IgD-negative memory B cell (primary cell): ENCODE measurements around the gene CTCFL. TPM values are rescaled to one million over a fixed set of nuclear protein-coding genes. Genes with fewer than 3 reads are reported as not detected.

Source experiments
- H3K27ac Mint-ChIP-seq, 3 donors: one replicate each; pipeline ENCODE4 v1.8.0; 2020 to 2022; ENCODE audit warnings: mild to moderate bottlenecking in 3 of 3, mixed read lengths in 3 of 3, moderate library complexity in 1 of 3
- H3K27me3 Mint-ChIP-seq: one replicate; pipeline ENCODE4 v1.8.0; 2021; ENCODE audit warnings: mixed read lengths
- H3K36me3 Mint-ChIP-seq: one replicate; pipeline ENCODE4 v1.8.0; 2020; ENCODE audit warnings: mild to moderate bottlenecking, mixed read lengths
- H3K4me1 Mint-ChIP-seq, 3 donors: one replicate each; pipeline ENCODE4 v1.8.0; 2020 to 2022; ENCODE audit warnings: mixed read lengths in 3 of 3, mild to moderate bottlenecking in 1 of 3
- H3K4me3 Mint-ChIP-seq, 4 donors: one replicate each; pipeline ENCODE4 v1.8.0; 2020 to 2022; ENCODE audit warnings: mild to moderate bottlenecking in 4 of 4, mixed read lengths in 4 of 4, moderate library complexity in 3 of 4
- H3K9me3 Mint-ChIP-seq, 3 donors: one replicate each; pipeline ENCODE4 v1.8.0; 2020 to 2021; ENCODE audit warnings: mixed read lengths in 3 of 3, mild to moderate bottlenecking in 1 of 3
- polyA plus RNA-seq: library from polyadenylated mRNA; unstranded; fragments of 300-500 nt; fragmentation: Illumina TruSeq; gene quantifications from one replicate; pipeline ENCODE4 v1.2.3, GENCODE V29; 2021

The CTCFL gene
- polyA plus RNA-seq, 1 donor from 2014 or later = not detected

DNA sequence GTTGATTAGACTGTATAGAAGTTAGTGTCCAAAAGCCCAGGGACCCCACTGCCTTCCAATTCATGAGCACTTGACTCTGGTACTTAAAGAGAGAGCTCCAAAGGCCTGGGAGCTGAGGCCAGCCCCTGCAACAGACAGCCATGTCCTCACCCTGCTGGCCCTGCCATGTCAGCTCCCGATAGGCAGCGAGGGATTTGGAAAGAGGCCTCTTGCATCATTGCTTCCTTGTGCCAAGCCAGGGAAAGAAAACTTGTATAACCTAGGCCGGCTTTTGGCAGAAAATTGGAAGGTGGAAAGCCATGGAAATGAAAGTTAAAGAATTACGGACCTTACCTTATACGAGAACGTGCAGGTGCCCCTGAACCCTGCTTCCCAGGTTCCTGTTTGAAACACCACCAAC is 27.5 kb upstream of the CTCFL start:
- Mint-ChIP-seq H3K4me1 (no peaks in the 10 kb centered on the region), H3K4me3 (no peak overlapping the region), H3K27ac (no peak overlapping the region), H3K27me3 (peaks cover 17% of the 10 kb centered on the region), H3K9me3 (no peaks in the 10 kb centered on the region), H3K36me3 (no peaks in the 10 kb centered on the region)

DNA sequence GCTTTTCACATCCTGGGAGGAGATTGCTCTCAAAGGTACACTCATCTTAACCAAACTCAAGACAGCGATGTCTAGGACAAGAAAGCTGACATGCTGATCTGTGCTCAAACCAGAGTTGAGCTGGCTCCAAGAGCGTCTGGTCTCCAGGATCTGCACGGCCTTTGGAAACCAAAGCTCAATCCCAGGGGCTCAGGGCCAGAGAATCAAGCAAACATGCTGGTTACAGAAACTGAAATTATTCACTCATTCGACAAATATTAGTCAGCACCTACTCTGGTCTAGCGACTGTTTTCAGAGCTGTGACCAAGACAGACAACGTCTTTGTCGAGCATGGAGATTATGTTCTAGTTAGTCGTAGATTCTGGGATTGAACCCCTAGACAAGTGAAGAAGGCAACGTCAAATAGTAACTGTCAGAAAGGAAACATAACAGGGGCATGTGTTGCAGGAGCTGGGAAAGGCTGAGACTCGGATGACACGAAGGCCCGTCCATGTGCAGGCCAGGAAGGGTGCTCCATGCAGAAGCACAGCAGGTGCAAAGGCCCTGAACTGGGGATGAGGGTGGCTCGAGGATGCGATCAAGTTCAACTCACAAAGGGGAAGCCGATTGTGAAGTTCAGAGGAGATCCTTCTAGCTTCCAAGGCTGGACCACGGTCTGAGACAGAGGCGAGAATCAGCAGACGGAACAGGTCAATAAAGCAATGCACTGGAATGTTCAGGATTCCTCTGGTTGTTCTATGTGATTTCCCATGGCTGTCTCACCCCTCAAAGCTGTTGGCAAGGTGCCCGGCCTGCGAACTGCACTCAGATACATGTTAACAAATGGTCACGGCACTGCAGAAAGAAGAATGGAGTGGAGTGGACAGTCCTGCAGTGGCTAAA is 23.5 kb upstream of the CTCFL start:
- Mint-ChIP-seq H3K36me3 (peaks cover 2% of the 10 kb centered on the region), H3K4me1 (no peaks in the 10 kb centered on the region), H3K27me3 (peaks cover 7% of the 10 kb centered on the region), H3K9me3 (no peaks in the 10 kb centered on the region), H3K27ac (peak overlapping the region in 2 of 3 donors; percentile 13 to 62), H3K4me3 (no peak overlapping the region)

DNA sequence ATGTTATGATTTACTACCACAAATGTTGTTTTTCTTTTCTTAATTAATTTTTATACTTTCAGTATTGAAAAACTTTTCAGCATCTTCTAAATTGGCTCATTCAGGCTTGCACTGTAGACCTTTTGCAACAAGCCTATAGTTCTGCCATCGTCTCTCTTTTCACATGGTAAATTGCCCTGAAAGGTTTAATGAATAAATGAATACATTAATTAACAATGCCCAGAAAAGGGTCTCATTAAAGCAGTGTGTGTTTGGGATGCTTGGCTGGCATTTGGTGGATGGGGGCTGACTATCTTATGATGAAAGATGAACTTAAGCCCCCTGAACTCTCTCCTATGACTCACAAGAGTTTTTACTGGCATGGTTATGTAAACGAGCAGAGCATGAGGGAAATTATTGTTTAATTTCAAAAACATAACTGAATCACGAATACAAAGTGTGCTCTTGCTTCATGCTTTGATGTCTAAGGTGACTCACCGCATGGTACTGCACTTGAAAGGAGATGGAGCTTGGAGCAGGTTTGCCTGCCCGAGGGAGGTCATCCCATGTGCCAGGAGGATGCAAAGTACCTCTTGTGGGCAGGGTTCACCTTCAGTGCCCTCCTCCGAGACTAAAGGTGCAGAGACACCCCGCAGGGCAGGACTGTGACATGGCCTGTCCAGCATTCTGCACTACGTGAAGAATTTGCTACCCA is 22.2 kb upstream of the CTCFL start:
- Mint-ChIP-seq H3K4me3 (no peak overlapping the region), H3K27ac (no peak overlapping the region), H3K4me1 (no peaks in the 10 kb centered on the region), H3K27me3 (peaks cover 9% of the 10 kb centered on the region), H3K9me3 (no peaks in the 10 kb centered on the region), H3K36me3 (peaks cover 2% of the 10 kb centered on the region)

DNA sequence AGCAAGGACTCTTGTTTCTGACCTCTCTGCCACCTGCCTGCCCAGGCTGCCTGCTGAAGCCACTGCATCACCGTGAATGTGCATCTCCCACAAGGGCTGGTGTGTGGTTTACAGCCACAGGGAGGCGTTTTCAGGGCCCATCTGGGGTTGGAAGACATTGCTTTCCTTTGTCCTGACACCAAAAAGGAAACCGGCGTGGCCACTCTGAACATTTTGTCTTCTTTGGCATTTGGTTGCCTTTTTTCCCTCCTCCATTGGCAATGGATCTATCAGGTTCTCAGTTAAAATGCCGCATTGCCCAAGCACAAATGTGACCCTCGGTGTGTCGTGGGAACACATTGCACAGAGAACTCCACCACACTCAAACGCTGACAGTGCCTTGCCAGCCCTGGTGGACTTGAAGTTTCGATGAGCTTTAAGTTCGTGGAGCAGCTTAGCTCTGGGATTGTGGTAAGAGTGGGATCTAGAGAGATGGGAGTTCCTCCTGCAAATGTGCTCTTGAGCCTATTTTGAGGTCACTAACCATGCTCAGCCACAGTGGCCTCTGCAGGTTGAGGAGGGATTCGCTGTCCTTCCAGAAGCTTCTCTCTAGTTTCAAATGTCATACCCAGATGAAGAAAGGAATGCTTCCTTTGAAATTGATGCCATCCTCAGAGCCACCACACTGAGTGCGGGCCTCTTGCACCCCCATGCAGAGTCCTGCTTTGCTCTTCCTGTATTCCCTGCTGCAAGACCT is 21.2 kb upstream of the CTCFL start:
- H3K27ac Mint-ChIP-seq = no peak overlapping the region
- peaks cover 2% of the 10 kb centered on the region for H3K36me3 Mint-ChIP-seq
- H3K9me3 Mint-ChIP-seq = no peaks in the 10 kb centered on the region
- H3K4me3 Mint-ChIP-seq = no peak overlapping the region
- H3K27me3 Mint-ChIP-seq = peaks cover 9% of the 10 kb centered on the region
- H3K4me1 Mint-ChIP-seq = no peaks in the 10 kb centered on the region

DNA sequence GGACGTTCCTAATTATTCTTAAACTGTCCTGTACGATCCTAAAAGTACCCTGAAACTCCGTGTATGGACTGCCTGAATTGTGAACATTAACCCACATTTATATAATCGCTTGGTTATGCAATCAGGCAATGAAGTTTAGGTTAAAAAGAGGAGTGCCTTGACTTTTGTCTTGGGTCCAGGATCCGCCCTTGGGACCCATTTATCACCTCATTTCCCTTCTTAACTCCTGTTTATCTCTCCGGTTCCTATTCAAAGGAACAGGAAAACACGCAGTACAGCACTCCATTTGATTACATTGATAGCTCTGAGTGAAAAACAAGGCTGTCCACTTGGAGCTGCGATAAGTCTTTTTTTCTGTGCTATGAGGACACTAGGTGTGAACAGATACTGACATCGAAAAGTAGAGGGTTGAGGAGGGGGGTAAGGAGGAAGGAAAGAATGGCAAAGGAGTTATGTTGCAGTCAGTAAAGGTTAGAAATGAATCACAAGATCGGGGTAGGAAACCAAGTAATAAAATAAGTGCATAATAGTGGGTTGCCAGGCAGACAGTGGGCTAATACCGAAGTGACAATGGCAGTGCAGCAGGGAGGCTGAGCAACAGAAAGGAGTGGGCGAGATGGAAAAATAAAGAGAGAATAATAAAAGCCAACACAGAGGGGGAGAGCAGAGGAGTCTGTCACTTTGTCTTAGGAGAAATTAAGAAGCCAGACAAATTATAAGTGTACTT is 20.1 kb upstream of the CTCFL start:
- Mint-ChIP-seq H3K4me3 (no peak overlapping the region), H3K4me1 (no peaks in the 10 kb centered on the region), H3K9me3 (no peaks in the 10 kb centered on the region), H3K27me3 (peaks cover 11% of the 10 kb centered on the region), H3K27ac (no peak overlapping the region), H3K36me3 (peaks cover 2% of the 10 kb centered on the region)

DNA sequence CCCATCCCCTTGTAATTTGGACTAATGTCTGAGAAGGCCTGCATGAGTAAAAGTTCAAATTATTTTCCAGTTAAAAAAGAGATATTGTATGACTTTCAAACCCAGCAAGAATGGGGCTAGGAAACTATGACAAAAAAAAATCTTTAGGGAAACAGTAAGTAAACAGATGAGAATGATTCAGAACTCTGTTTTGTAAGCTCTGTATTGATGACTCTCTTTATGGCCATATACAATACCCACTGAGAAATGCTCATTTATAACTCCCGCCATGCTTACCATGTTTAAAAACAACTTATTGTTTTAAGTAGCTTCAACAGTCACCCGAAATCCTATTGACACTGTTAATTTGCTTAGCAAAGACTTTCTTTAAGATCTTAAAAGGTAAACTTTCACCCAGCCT is 18.8 kb upstream of the CTCFL start:
- Mint-ChIP-seq H3K36me3 (peaks cover 2% of the 10 kb centered on the region), H3K27me3 (peaks cover 17% of the 10 kb centered on the region), H3K4me3 (no peak overlapping the region), H3K27ac (no peak overlapping the region), H3K4me1 (no peaks in the 10 kb centered on the region), H3K9me3 (peaks cover 0 to 4% (median 0%) of the 10 kb centered on the region in 3 donors)

DNA sequence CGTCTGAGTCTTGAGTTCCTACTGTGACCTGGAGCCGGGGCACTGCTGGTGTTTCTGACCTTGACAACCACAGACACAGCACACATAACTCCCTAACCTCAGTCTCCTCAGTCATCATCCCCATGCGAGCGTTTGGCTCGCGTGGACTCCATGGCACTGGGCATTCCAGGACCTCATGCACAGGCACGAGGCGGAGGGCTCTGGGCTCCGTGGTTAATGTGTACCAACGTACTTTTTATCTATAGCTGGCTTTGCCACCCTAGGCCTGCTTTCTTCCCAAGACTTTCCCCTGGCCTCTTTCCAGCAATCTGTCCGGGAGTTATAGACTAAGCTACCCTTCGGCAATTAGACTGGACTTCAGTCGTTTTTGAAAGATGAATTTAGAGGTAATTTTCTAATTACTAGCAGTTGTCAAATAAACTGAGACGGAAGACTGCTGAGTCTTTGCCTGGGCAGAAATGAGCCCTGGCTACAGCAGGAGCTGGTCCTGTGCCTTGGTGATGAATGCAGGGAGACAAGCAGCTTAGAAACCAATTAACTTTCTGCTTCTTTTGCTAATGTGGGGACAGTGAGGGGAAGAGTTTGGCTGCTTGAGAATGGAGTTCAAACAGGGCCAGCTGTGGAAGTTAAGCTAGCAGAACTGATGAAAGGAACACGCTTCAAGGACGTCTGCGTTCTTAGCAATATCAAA is 16.1 kb upstream of the CTCFL start:
- Mint-ChIP-seq H3K4me1 (no peaks in the 10 kb centered on the region), H3K4me3 (no peak overlapping the region), H3K9me3 (peaks cover 0 to 4% (median 0%) of the 10 kb centered on the region in 3 donors), H3K27me3 (peaks cover 24% of the 10 kb centered on the region), H3K27ac (no peak overlapping the region), H3K36me3 (no peaks in the 10 kb centered on the region)

DNA sequence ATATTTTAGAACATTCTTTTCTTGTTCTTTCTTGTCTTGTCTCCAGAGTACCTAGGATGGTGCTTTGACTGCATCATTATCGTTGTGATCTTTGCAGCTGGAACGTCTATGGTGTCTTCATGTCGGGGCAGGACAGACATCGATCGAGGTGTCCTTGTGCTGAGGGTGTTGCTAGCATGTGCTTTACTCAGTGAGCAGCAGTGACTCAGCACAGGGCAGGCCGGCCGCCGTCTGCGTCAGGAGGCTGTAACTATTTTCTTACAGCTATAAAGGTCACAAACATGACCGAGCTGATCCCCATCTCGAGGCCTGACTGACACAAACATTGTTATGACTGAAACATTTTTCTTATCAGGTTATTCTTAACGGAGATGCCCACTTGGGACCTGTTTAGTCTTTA is 14.9 kb upstream of the CTCFL start:
- Mint-ChIP-seq H3K4me1 (no peaks in the 10 kb centered on the region), H3K27ac (no peak overlapping the region), H3K4me3 (no peak overlapping the region), H3K27me3 (peaks cover 24% of the 10 kb centered on the region), H3K9me3 (peaks cover 0 to 4% (median 0%) of the 10 kb centered on the region in 3 donors), H3K36me3 (no peaks in the 10 kb centered on the region)

DNA sequence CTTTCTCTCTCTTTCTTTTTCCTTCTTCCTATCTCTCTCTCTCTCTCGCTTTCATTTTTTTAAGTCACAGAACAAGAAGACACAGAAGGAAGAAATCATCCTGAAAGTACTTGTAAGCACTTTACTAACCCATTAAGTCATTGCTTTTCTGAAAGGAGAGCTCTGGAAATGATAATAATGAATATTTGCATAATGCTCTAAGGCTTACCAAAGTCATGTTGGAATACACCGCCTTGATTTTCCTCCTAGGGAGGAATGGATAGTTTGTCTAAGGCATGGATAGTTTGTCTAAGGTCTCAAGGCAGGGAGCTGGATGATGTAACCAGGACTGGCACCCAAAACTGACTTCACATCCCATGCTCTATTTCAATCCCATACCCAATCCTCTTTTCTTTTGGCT is 12.9 kb upstream of the CTCFL start:
- peaks cover 0 to 4% (median 0%) of the 10 kb centered on the region in 3 donors for H3K9me3 Mint-ChIP-seq
- H3K4me3 Mint-ChIP-seq = no peak overlapping the region
- H3K36me3 Mint-ChIP-seq = no peaks in the 10 kb centered on the region
- H3K27ac Mint-ChIP-seq = no peak overlapping the region
- H3K27me3 Mint-ChIP-seq = peaks cover 28% of the 10 kb centered on the region
- H3K4me1 Mint-ChIP-seq = no peaks in the 10 kb centered on the region

DNA sequence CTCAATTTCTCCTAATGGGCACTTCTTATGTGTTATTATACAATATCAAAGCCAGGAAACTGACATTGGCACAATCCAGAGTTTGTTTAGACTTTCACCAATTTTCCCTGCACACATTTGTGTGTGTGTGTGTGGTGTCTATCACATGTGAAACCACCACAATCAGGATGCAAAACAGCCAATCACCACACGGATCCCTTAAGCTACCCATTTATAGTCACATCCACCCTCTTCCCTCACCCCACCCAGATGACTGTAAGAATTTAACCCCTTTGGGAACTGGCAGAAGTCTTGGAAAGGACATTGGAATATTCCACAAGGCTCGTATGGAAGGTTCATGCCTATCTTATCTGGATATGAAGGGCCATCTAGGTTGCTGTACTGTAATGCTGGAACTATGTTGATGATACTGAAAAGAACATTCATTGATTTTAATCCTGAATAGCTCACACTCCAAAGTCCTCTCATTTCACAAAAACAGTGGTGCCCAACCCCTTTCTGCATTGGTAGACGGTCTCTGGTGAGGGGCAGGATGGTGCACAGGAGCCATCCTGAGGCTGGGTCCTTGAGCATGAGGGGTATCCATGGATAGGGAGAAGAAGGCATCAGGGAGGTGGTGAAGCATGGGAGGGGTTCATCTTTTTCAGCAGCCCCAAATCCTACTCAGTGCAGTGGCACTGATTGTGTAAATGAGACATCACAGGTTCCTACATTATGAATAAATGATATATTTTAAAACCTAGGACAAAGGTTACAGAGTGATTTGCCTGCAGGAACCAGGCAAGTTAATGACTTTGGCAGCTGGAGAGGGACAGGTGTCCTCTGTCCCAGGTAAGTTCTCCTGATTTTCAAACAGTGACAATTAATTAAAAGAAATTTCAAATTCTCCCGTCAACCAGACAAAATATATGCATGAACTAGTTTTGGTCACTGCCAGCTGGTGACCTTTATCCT is 12.1 kb upstream of the CTCFL start:
- Mint-ChIP-seq H3K36me3 (no peaks in the 10 kb centered on the region), H3K4me1 (no peaks in the 10 kb centered on the region), H3K4me3 (no peak overlapping the region), H3K27me3 (peaks cover 26% of the 10 kb centered on the region), H3K9me3 (peaks cover 0 to 4% (median 0%) of the 10 kb centered on the region in 3 donors), H3K27ac (no peak overlapping the region)

DNA sequence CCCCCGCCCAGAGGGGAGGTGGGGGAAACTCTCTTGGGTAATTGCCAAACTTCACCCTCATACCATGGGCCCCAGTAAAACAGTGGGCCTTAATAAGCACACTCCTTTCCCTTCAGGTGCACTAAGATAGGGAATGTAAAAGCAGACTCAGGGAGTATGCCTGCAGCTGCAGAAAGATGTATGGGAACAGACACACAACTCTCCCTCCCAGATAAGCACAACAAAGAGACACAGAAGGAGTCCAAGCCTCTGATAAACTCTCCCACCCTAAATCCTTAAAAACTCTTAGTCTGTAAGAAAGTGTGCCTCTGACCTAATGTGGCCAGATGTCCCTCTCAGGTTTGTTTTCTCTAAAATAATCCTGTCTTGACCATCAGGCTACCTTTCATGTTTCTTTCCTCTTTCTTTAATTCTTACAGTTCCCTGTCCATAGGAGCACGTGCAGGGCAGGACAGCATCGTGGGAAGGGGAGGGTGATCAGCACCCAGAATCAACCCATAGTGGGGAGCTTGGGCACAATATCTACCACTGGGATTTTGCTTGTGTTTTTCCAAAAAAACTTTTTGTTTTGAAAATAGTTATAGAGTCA is 11.3 kb upstream of the CTCFL start:
- Mint-ChIP-seq H3K27ac (no peak overlapping the region), H3K9me3 (peaks cover 0 to 4% (median 0%) of the 10 kb centered on the region in 3 donors), H3K27me3 (peaks cover 26% of the 10 kb centered on the region), H3K36me3 (no peaks in the 10 kb centered on the region), H3K4me3 (no peak overlapping the region), H3K4me1 (no peaks in the 10 kb centered on the region)

DNA sequence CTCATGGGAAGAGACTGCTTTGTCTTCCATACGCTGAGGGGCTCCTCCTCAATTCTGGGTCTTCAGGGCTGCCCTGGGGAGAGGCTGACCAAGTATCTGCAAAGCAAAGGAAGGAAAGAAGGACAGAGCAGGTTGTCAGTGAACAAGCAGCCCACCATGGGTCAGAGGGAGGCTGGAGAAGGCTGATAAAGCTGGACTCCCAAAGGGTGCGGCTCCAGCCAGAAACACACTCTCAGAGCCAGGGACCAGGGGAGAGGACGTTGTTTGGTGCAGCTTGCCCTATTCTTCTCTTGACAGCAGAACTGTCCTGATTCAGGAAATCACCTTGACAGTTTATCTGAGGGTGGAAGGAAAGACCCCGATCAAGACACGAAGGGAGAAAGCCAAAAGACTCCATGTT is 10.4 kb upstream of the CTCFL start:
- no peaks in the 10 kb centered on the region for H3K4me1 Mint-ChIP-seq
- no peak overlapping the region for H3K4me3 Mint-ChIP-seq
- H3K27ac Mint-ChIP-seq = no peak overlapping the region
- peaks cover 0 to 4% (median 0%) of the 10 kb centered on the region in 3 donors for H3K9me3 Mint-ChIP-seq
- H3K27me3 Mint-ChIP-seq = peaks cover 24% of the 10 kb centered on the region
- H3K36me3 Mint-ChIP-seq = no peaks in the 10 kb centered on the region

DNA sequence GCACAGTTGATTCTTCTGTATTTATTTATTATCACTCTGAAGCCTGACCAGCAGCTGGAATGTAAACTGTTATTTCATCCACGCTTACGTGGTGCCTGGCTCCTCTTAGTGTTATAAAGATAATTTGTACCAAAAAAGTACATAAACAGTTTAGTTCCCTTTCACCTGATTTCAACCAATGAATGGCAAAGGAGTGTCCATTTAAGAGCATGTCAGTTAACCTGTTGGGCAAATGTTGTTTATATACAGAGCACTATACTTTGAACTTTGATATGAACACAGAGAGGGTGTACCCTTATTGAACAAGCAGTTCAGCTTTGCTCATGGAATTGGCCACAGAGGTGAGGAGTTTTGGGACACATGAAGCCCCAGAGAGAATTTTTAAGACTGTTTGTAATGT is 7.2 kb upstream of the CTCFL start:
- no peak overlapping the region for H3K27ac Mint-ChIP-seq
- H3K4me1 Mint-ChIP-seq = peaks cover 0 to 1% (median 0%) of the 10 kb centered on the region in 3 donors
- no peaks in the 10 kb centered on the region for H3K9me3 Mint-ChIP-seq
- no peaks in the 10 kb centered on the region for H3K36me3 Mint-ChIP-seq
- H3K27me3 Mint-ChIP-seq = peaks cover 9% of the 10 kb centered on the region
- H3K4me3 Mint-ChIP-seq = no peak overlapping the region
